A549 treated with dexamethasone at 1 μM for 4 hours (cell line): ENCODE results near the gene LCE3D. TPM values are rescaled to one million over a fixed set of nuclear protein-coding genes. Genes with fewer than 3 reads are reported as not detected.

ENCODE experiments used
- total RNA-seq: library from RNA; stranded (reverse); fragments of 200-300 nt; extraction: Qiagen RNA extraction; gene quantifications from 5 replicates; pipeline ENCODE4 v1.2.3, GENCODE V29; 2022

The LCE3D gene
- 2.1 to 4.5 TPM (median 3.6 TPM) in 5 replicates for total RNA-seq

DNA sequence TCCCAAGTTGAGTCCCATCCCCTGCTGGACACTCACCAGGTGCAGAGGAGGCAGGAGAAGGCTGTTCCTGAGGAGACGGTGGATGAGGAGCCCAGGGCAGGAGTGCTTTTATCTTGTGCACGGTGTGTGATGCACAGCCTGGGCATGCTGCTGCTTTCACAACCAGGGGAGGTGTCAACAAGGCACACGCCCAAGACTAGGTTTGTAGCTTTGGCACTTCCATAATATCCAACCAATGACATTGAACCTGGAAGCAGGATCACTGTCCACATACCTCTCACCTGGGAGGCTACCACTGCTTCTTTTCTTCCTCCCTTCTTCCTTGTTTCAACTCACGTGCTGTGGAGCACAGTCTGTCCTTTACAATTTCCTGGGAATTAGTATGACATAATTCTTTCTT lies at the start of gene LCE3D:
TSS of gene LCE3D (minus strand) at position 84 of the 400 bp plus-strand sequence. CDS start 580 bp downstream, outside the sequence.

GRCh38 chr1:152622803-152623202 lies 42.5 kb upstream of the LCE3D start, which contains the start of gene LCE3A:
LCE3A (minus strand) TSS chr1:152623103; CDS start chr1:152623103, 0 bp downstream.

GRCh38 chr1:152613511-152613910 lies 33.2 kb upstream of the LCE3D start, which contains the start of gene LCE3B:
LCE3B (plus strand) TSS chr1:152613811; CDS start chr1:152613811, 0 bp downstream.

DNA sequence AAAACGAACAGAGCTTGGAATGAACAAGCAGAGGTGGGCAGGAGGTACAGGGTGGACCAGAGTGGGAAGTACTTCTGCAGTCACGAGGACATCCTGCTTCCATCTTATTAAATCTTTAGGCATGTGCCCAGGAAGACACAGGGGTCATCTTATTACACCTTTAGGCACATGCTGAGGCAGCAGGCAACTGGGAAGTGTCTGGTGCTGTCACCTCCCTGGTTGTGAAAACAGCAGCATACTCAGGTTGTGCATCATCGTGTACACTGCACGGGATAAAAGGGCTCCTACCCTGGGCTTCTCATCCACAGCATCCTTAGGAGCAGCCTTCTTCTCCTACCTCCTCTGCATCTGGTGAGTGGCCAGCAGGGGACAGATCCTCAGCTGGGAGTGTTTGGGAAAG lies 19.6 kb upstream of the LCE3D start, which contains the start of gene LCE3C:
TSS of gene LCE3C (plus strand) at position 301 of the 400 bp plus-strand sequence. CDS start 498 bp downstream, outside the sequence.

DNA sequence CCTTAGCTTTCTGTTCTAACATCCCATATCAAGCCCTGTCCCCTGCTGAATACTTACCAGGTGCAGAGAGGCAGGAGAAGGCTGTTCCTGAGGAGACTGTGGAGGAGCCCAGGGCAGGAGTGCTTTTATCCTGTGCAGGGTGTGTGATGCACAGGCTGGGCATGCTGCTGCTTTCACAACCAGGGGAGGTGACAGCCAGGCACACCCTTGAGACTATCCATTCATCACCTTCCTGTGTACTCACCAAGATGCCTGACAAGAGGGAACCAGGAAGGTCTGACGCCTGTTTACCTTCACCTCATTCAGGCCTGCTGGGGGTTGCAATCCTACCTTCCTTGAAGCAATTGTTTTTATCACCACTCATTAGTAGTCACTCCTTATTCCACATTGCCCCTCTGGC lies 13.6 kb downstream of the LCE3D start, which contains the start of gene LCE3E:
TSS of gene LCE3E (minus strand) at position 100 of the 400 bp plus-strand sequence. CDS start 572 bp downstream, outside the sequence.

Other genes with a start within 250 kb of the LCE3D start
- gene FLG2, start 220.5 kb downstream of the LCE3D start, total RNA-seq: not detected in 5 replicates
- gene CRNN, start 166.3 kb downstream of the LCE3D start, total RNA-seq: not detected in 5 replicates
- not detected in 5 replicates for gene LCE5A, start 69.7 kb downstream of the LCE3D start, total RNA-seq
- 0.32 to 0.81 TPM (median 0.43 TPM) in 4 of 5 replicates, not detected in the other for gene CRCT1, start 66.0 kb downstream of the LCE3D start, total RNA-seq
- 0.24 to 0.26 TPM in 2 of 5 replicates, not detected in the others for gene LCE3E, start 13.7 kb downstream of the LCE3D start, total RNA-seq
- gene LCE3C, start 19.7 kb upstream of the LCE3D start, total RNA-seq: not detected in 5 replicates
- gene LCE3B, start 33.3 kb upstream of the LCE3D start, total RNA-seq: not detected in 5 replicates
- not detected in 5 replicates for gene LCE3A, start 42.6 kb upstream of the LCE3D start, total RNA-seq
- not detected in 5 replicates for gene LCE2D, start 82.9 kb upstream of the LCE3D start, total RNA-seq
- not detected in 5 replicates for gene LCE2C, start 94.8 kb upstream of the LCE3D start, total RNA-seq
- gene LCE2B, start 105.6 kb upstream of the LCE3D start, total RNA-seq: not detected in 5 replicates
- not detected in 5 replicates for gene LCE2A, start 117.8 kb upstream of the LCE3D start, total RNA-seq
- gene LCE4A, start 127.6 kb upstream of the LCE3D start, total RNA-seq: not detected in 5 replicates
- gene KPRP, start 177.5 kb upstream of the LCE3D start, total RNA-seq: not detected in 5 replicates
- gene LCE1F, start 194.6 kb upstream of the LCE3D start, total RNA-seq: not detected in 5 replicates
- not detected in 5 replicates for gene LCE1E, start 205.7 kb upstream of the LCE3D start, total RNA-seq
- gene LCE1D, start 216.2 kb upstream of the LCE3D start, total RNA-seq: not detected in 5 replicates
- gene LCE1C, start 226.1 kb upstream of the LCE3D start, total RNA-seq: 0.14 TPM in 1 of 5 replicates, not detected in the others
- gene LCE1B, start 231.5 kb upstream of the LCE3D start, total RNA-seq: 0.08 TPM in 1 of 5 replicates, not detected in the others
- not detected in 5 replicates for gene LCE1A, start 247.0 kb upstream of the LCE3D start, total RNA-seq